Cerebellar cortex (tissue), 1 donor: ENCODE data around the gene PDZRN4.
"Not testable (repeated sequence)": the region's sequence is repeated elsewhere in the genome, so short reads cannot be mapped to it uniquely, and the experiment has no call there.

Source experiments
- DNase-seq: peaks from one replicate; pipeline ENCODE4 v3.0.0-alpha.2; 2015; ENCODE audit warnings: low spot score

PDZRN4 gene

DNA sequence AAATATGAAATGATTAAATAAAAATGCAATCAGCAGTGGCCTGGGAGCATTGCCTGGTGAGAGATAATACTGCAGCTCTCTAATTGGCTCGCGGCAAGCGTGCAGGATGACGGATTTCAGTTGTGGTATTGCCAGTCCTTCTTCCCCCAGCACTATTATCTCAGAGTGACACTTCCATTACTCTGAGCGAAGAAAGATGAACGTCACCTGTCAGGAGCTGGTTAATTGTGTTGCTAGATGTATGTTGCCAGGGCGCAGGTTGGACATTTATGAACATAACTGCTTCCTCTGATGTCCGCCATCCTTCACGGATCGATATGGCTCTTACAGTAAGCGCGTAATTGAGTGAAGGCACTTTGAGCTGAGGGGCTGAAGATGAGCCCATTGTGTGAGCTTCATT is 374.9 kb downstream of the PDZRN4 start:
- DNase-seq = no peak

DNA sequence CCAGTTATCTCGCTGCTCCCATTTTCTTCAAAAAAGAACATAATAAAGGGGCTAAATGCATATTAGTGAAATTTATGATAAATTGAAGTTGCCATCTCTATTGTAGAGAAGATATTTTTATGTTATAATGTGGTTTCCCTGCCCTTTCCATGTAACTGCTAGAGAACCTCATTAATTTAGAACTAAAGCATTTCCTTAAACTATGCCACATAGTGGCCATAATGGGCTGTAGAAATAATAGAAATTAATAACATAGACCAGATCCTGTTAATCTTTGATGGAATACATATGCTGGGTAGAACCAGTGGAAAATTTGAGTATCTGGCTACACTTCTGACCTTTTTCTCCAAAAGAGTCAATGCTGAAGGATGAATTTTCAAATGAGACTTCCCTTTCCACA is 376.7 kb downstream of the PDZRN4 start:
- no peak for DNase-seq

DNA sequence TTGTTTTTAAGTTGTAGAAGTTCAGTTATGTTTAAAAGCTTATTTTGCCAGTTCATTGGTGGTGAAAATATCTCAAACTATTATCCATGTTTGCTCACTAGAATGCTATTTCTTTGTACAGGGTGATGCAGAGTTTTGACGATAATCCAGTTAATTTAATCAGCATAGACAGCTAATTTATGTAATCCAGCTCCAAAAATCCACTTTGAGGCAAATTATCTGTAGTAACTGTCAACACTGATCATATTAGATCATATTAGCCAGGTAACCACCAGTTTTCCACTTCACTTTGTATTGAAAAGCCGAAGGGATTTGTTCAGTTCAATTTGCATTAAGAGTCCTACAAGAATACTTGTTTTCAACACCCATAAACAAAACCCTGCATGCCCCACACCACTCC is 378.6 kb downstream of the PDZRN4 start:
- DNase-seq = no peak

DNA sequence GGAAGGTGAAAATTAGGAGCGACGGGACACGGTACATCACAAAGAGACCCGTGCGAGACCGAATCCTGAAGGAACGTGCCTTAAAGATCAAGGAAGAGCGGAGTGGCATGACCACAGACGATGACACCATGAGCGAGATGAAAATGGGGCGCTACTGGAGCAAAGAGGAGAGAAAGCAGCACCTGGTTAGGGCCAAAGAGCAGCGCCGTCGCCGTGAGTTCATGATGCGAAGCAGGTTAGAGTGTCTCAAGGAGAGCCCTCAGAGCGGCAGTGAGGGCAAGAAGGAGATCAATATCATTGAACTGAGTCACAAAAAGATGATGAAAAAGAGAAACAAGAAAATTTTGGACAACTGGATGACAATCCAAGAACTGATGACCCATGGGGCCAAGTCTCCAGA is 385.3 kb downstream of the PDZRN4 start:
- no peak for DNase-seq

DNA sequence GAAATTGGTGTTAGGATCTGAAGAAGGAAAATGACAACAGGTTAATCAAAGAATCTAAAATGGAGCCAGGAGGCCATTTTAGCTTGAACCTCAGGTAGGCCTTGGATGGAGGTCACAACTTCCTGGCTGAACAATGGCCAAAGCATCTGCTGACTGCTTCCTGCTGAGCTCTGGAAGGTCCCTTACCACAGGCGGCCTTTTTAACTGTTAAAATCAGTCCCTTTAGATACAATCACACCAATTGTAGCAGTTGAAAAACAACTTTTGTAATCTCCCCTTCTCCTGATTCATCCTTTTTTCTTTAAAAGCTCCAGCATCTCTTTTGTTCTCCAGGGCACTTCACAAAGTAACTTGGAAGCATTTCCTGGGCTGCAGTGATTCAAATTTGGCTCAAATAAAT is 388.8 kb downstream of the PDZRN4 start:
- no peak for DNase-seq

DNA sequence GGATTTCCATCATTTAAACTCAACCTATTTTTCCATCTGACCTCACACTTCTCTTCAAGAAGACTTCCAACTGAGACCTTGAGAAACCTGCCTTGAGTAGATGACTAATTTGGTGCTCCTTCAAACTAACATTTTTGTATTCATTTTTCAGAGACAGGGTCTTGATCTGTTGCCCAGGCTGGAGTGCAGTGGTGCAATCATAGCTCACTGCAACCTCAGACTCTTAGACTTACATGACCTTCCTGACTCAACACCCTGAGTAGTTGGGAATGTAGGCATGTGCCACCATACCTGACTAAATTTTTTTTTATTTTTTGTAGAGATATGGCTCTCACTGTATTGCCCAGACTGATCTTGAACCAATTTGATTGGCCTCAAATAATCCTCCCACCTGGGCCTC is 389.9 kb downstream of the PDZRN4 start:
- no peak for DNase-seq

GRCh38 chr12:41585784-41586183 is 397.7 kb downstream of the PDZRN4 start:
- DNase-seq = no peak

DNA sequence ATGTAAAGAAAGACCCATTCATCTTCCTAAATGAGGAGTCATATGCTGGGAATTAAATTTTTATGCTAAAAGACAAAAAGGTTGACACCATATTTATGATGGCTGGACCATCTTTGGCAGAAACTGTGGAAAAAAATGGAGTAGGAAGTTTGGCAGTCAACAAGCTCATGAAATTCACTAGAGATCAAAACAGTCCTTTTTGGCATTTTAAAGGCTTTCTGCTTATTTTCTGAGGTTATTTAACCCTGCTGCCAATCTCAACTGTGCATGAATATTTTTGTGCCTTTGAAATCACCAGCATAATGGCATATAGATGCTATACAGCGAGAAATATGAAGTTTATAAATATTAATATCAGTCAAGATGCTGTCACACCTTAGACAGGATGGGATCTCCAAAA is 399.5 kb downstream of the PDZRN4 start:
- DNase-seq = no peak

- no peak for DNase-seq
Observed at GRCh38 chr12:41589878-41590277, 401.8 kb downstream of the PDZRN4 start.

DNA sequence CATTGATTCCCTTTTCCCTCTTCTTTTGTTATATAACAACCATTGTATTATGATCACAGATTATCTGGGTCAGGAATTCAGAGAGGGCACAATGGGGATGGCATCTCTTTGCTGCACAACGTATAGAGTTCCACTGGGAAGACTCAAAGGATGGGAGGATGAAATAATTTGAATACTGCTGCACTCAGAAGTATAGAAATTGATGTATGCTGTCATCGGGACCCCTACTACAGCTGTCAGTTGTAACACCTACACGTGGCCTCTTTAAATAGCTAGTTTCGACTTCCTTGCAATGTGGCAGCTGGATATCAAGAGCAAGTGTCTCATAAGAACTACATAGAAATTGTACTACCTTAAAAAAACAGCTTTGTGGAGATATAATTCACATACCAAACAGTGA is 408.1 kb downstream of the PDZRN4 start:
- no peak for DNase-seq

DNA sequence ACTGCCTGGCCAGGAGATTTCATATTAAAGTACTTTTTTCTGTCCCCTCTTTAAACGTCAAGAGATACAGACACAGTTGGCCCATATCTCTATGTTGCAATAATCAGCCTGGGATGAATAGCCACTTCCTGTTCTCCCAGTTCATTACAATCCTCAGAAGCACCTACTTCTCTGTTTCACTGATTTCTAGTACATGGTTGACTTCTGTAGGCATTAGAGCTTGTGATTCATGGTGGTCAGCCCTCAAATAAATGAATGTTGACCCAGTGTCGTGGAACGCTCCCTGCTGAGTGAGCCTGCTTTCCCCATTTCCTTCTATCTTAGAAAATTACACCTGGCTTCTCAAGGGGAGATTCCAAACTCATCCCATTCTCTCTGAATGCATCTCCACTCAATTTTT is 416.7 kb downstream of the PDZRN4 start:
- DNase-seq = no peak

DNA sequence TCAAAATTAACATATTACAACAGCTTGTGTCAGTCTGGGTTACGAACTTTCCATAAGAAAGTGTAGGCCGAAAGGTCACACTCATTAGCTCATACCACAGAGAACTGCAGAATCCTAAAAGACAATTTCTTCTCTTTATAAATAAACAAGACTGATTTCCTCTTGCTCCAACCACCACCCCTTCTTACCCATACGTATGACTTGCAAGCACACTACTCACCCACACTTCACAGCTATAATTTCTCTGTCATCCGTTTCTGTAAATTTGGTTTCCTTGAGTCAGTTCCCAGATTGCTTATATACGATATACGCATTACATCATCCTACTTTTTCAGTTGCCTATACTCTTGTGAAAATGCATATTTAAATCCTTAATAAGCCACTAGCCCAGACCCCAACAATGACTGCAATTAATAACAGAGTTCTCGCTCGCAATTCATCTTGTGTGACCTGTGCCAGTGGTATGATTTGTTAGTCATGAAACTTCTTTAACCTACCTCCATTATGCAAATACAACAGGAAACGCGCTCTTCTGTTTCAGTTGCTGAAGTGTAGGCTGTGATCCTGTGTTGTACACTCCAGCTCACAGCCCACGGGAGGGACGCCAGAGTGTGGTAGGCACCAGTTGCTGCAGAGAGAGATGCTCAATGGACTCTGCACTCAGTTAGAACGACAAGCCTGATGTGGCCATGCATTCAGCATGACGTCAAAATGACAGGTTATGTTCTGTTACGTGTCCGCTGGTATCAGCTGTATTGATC is 417.6 kb downstream of the PDZRN4 start:
- no peak for DNase-seq

DNA sequence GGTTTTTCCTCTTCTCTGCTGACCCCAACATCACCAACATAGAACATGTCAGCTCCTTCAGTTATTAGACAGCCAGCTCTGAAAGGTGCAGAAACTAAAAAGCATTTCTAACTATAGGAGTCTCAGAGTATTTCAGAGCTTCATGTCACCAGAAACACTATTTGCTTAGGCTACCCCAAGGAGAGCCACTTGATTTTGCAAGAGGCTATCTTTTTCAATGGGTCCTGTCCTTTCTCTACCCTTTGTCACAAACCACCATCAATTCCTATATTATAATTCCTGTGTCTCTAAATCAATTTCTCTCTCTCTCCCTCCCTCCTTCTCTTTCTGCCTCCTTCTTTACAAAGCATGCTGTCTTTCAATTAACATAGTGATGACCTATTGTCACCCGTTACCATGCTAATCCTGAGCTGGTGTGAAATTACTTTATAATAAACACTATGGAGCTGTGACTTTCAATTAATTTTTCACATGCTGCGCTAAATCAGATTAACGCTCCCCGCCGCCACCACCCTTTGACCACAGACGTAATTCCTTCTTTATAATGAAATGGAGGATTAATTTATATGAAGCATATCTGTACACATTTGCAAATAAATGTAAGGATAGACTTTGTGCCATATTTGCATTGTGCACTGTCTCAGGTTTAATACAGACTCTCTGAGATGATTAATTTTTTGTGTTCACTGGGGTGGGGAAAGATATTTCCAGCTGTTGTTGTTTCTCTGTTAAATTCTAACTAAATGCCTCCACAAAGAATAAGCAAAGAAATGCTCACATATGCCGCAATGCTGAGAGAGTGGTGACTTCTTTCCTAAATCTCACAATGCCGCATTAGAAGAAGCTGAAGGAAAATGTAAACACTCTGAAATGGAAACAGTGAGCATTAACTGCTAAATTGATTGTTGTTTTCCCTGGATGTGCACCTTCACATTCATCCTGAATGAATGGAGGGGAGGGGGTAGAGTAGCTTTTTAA is 418.6 kb downstream of the PDZRN4 start:
- no peak for DNase-seq

- no peak for DNase-seq
Observed at GRCh38 chr12:41612892-41613557, 424.9 kb downstream of the PDZRN4 start.

- not testable (repeated sequence) for DNase-seq
Observed at GRCh38 chr12:41615174-41615573, 427.1 kb downstream of the PDZRN4 start.

- no peak for DNase-seq
Observed at GRCh38 chr12:41619705-41620104, 431.6 kb downstream of the PDZRN4 start.

DNA sequence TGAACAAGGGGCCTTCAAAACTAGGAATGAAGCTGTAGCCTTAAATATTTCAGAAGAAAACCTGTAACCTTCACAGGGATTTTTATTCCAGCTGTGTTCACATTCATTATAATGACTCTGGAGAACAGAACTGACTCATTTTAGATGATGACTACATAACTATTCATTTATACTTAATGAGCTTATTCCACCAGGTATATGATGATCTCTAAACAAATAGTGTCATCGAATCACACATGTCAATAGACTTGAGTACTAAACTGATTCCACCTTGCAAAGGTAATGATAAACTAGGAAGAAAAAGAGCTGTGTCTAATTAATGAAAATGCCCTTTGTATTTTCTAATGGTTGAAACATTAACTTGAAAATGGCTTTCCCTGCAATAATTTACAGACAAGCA is 433.2 kb downstream of the PDZRN4 start:
- no peak for DNase-seq
